CD4-positive, alpha-beta T cell treated with Interleukin-4 for 4 hours (primary cell): ENCODE results near the gene SPINK5.

Experiments used
- DNase-seq: peaks from one replicate; pipeline ENCODE4 v3.0.0-alpha.2; 2020

The SPINK5 gene

DNA sequence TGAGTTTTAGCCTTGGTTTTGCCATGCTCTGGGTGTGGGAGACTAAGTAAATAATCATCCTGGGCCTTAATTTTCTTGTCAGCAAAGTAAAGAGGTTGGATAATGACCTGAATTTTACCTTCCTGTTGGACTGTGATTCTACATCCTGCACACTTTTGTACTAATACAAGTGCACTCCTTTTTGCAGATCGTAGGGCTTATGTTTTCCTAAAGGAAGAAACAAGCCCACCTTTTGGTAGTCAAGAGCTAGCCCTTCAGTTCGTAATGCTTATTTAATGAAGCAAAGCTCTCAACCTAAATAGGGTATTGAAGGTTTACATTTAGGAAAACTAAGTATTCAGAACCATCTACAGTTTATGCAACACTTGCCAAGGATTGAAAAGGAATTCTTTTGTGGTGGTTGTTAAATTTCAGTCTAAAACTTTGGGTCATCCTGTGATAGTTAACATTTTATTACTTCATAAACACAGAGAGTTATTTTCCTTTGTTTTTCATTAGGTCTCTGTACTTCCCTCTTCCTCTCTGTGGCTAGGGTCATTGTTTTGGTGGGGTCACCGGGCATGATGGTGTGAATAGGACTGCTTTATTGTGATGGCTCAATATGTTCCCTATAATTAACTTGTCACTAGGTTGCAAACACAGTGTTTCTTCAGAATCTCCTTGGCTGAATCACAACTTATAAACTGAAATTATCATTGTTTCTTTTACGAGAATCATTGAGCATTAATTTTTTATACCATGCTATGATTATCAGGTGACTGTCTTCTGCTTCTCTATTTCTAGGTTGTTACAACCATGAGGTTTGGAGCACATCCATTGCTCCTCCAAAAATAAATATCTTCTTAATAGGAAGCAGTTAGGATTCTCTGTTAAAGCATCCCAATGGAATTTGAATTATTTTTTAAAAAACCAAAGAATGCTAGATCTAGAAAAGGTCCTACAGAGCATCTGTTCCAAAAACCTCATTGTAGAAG, 28.5 kb downstream of the SPINK5 start:
- no peak for DNase-seq

- DNase-seq, result no peak
Measured at GRCh38 chr5:148094336-148094735, 30.6 kb downstream of the SPINK5 start.

DNA sequence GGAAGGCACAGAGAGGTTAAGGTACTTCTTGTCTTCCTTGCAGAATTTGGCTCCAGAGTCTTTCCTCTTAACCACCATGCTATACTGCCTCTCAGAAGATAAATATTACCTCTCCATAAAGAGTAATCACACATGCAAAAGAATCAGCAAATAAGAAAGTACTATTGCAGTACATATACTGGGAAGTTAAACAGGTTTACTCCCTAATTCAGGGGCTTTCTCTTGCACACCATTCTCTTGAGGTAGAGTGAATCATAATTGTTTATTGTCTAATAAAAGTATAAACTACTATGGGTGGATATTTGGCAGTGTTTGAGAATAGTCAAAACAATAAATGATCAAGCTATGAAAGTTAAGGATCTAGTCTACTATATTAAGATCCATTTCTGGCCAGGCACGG, 40.4 kb downstream of the SPINK5 start:
- DNase-seq, result no peak

DNA sequence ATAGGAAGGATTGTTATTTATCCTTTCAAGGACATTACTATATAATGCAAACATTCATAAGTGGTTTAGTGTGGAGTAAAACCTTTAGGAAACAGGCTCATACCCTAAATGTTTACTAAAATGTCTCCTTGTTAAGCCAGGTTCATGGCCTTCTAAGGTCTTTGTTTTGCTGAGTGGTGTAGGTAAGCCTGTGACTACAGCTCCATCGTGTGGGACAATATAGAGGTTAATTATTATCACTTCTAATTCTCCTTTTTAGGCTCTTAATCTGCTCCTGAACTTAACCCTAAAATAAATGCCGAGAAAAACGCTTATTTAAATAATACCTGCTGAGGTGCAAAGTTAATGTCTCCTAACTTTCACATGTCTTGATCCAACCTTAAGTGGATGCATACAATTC, 43.8 kb downstream of the SPINK5 start:
- DNase-seq, result no peak

DNA sequence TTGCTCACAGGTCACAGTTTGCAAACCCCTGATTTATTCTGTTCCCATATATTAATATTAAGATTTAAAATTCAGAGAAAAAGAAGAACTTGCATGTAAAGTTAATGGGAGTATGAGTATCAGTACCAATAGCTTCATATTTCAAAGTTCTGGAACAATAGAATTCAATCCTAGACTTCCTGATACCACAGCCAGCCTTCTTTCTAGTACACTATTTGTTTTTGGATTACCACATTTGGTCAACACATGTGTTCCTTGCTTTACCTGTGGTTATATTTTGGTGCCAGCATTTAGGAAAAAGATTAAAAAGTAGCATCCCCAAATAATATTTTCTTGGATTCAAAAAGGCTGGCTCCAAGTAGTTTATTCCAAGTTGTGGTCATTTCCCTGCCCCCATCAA, 49.5 kb downstream of the SPINK5 start:
- no peak for DNase-seq

DNA sequence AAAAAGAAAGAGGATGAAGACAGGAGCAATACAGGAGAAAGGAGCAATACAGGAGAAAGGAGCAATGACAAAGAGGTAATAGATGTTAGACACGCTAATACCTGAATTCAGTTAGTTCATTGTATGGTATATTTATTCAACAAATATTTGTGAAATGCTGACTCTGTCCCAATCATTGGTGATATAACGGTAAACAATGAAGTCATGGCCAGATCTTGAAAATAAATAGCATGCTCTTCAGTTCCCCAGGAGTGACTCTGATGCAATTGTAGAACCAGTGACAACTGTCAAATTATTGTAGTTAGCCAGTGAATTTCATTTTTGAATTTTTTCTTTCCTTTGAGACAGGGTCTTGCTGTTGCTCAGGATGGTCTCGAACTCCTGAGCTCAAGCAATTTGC, 56.5 kb downstream of the SPINK5 start:
- no peak for DNase-seq

- DNase-seq, result no peak
Measured at GRCh38 chr5:148125641-148126040, 61.9 kb downstream of the SPINK5 start.

DNA sequence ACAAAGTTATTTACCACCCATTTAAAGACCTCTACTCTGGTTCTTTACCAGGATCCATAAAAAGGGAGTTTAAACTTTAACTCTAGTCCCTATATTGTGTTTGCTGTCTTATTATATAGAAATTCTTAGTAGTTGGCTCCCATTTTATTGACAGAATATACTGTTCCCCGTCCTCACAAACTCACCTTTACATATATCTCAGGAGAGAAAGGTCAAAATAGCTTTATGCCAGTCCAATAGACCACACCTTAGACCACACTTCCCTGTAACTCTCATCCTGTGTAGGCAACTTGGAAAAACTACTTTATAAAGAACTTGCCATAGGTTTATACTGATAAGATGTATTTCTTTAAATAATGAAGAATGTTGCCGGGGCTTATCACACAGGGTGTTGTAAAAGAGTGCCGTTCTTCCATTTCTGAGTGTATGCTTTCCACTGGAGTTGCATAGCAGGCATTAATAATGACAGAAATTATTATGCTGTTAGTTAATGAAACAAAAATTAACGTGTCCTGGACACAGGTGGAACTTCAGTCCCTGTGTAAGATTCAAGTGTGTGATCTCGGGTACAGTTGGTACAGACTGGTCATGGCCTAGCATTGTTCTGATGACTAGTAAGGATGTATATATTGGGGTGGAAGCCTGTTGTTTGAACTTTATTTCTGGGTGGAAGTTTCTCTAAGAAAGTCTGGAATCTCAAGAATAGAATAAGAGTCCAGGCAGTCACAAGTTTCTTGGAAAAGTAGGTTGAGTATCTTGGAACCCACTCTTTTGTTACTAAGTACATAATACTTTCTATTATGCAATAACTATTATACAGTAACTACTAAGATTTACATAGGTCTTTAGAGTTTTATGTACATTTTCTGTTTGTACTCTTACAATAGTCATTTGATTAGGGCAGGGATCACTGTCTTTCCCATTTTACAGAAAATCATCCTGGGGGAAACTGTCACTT, 71.6 kb downstream of the SPINK5 start:
- no peak for DNase-seq

DNA sequence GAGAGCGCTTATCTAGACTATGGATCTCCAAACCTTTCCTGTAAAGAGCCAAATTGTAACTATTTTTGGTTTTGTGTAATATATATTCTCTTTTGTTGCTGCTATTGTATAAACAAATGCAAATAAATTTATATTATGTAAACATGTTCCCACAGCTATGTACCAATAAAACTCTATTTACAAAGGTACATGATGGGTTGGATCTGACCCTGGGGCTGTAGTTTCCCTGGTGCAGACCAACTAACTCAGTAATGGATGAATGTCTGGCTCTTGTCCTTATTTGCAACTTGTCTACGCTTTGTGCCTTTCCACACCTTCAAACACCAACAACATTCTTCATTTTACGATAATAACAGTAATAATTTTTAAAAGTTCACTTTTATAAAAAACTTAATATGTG, 77.1 kb downstream of the SPINK5 start:
- DNase-seq, result no peak

DNA sequence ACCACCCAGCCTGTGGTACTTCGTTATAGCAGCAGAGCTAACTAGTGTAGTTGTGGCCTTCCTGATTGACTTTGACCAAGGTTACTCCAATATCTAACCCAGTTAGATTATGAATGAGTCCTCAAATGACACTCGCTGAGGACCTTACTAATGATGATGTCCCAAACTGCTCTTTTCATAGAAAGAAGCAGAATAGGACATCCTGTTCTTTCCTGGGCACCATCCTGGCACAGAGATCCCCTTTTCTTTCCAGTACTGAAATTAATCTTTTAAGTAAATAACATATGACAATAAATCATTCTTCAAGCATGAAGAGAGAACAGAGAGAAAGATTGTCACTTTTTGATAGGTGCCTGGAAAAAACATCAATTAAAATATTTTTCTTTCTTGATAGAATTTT, 77.9 kb downstream of the SPINK5 start:
- DNase-seq, result no peak

GRCh38 chr5:148145916-148146315, 82.1 kb downstream of the SPINK5 start:
- no peak for DNase-seq

- no peak for DNase-seq
Measured at GRCh38 chr5:148146487-148146886, 82.7 kb downstream of the SPINK5 start.

GRCh38 chr5:148147415-148147814, 83.6 kb downstream of the SPINK5 start:
- no peak for DNase-seq

DNA sequence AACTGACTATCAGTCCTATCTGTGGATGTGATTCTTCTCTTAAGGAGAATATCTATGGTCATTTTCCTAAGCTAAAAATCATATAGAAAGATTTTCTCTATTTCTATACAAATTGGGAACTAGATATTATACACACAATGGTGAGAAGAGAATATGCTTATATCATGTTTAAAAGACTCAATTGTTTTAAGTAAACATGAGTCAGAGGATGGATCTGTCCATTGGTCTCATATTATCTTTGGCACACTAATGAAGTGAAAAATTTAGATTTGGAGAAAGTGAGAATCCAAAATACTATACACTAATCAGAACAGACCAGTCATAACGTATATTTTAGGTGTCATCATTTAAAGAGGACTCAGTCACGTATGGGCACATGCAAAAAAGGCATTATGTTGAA, 88.1 kb downstream of the SPINK5 start:
- DNase-seq, result no peak

DNA sequence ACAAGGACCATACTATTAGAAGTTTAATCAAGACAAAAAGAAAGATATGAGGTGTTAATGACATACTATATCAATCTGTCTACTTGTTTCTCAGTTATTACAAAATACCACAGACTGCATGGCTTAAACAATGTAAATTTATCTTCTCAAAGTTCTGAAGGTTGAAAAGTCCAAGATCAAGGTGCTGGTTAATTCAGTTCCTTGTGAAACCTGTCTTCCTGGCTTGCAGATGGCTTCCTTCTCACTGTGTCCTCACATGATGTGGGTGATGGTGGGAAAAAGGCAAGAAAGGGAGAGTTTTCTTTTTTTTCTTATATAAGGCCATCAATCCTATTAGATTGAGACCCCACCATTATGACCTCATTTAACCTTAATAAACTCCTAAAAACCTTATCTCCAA, 89.0 kb downstream of the SPINK5 start:
- no peak for DNase-seq

DNA sequence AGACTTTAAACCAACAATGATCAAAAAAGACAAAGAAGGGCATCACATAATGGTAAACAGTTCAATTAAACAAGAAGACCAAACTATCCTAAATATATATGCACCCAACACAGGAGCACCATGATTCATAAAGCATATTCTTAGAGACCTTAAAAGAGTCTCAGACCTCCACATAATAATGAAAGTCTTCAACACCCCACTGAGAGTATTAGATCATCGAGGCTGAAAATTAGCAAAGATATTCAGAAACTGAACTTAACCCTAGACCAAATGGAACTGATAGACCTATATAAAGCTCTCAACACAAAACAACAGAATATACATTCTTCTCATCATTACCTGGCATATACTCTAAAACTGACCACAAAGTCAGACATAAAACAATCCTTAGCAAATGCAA, 92.8 kb downstream of the SPINK5 start:
- no peak for DNase-seq

GRCh38 chr5:148162038-148162437, 98.3 kb downstream of the SPINK5 start:
- DNase-seq, result no peak

DNA sequence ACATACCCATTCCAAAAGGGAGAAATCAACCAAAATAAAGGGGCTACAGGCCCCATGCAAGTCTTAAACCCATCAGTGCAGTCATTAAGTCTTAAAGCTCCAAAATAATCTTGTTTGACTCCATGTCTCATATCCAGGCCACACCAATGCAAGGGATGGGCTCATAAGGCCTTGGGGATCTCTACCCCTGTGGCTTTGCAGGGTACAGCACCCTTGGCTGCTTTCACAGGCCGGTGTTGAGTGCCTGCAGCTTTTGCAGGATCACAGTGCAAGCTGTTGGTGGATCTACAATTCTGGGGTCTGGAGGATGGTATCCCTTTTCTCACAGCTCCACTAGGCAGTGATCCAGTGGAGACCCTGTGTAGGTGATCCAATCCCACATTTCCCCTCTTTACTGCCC, 99.6 kb downstream of the SPINK5 start:
- no peak for DNase-seq

GRCh38 chr5:148166550-148167283, 102.9 kb downstream of the SPINK5 start:
- no peak for DNase-seq

DNA sequence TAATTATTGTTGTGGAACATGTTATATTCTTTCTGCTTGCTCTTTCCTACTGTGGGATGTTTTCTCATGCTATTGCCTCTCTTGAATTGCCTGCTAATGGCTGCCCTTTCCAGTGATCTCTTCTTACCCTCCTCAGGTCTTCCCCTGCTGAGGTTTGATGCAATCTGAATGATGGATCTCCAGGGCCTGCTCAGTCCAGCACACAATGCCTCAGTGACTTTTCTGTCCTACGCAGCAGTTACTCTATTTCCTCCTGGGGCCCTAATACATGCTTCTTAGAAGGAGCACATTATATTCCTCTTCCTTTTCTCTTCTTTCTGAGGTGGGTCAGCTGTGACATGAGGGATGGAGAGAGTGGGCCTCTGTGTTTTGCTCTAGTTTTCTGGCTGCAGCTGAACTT, 104.5 kb downstream of the SPINK5 start, which contains the start of gene SPINK14:
SPINK14 (plus strand) TSS at position 301 of the 400 bp plus-strand sequence. CDS start 1,187 bp downstream, outside the sequence.
- no peak for DNase-seq

GRCh38 chr5:148172377-148172776, 108.6 kb downstream of the SPINK5 start:
- DNase-seq, result no peak

GRCh38 chr5:148176480-148176879, 112.7 kb downstream of the SPINK5 start:
- DNase-seq, result no peak

DNA sequence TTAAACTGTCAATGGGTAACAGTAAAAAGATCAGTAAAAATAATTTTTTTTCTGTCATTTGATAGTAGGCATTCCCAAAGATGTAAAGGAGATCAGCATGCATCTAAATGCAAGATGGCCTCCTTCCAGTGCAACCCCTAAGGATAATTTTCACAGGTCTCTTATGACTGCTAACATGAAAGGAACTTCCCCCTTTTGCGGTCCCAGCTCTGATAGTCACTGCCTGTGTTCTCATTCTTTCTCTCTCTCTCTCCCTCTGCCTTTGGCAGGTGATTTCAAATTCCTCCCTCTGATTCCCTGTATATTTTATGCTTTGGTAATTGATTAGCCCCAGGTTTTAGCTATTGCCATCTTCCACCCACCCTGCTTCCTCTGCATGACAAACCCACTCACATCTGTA, 113.4 kb downstream of the SPINK5 start:
- no peak for DNase-seq
